MM.1S (cell line): ENCODE results near the gene MRAS.
"Not testable (repeated sequence)": the region's sequence is repeated elsewhere in the genome, so short reads cannot be mapped to it uniquely, and the experiment has no call there.

Experiments
- DNase-seq: peaks from one replicate; pipeline ENCODE4 v3.0.0-alpha.2; 2015
- H2AFZ ChIP-seq: fragments of 300-600 bp; sonication (generic); 2 replicates; pipeline ENCODE4 v1.6.0; 2016; ENCODE audit warnings: antibody characterized with exemption, low read length
- H3F3A ChIP-seq: fragments of 300-600 bp; sonication (generic); 2 replicates; pipeline ENCODE4 v1.6.1; 2016; ENCODE audit warnings: mild to moderate bottlenecking, antibody characterized with exemption, low read length, moderate library complexity, mixed read lengths; ENCODE audit not compliant: insufficient read depth
- H3K27ac ChIP-seq: fragments of 300-600 bp; sonication (generic); 2 replicates; pipeline ENCODE4 v1.5.1; 2016; ENCODE audit warnings: mild to moderate bottlenecking, low read length
- H3K27me3 ChIP-seq: fragments of 300-600 bp; sonication (generic); replicated peaks from 2 replicates; pipeline ENCODE4 v1.6.0; 2016; ENCODE audit warnings: low read length; ENCODE audit not compliant: insufficient read depth
- H3K36me3 ChIP-seq: fragments of 300-600 bp; sonication (generic); replicated peaks from 2 replicates; pipeline ENCODE4 v1.6.1; 2016; ENCODE audit warnings: mild to moderate bottlenecking, low read length, mixed read lengths; ENCODE audit not compliant: insufficient read depth
- H3K4me1 ChIP-seq: fragments of 300-600 bp; sonication (generic); 2 replicates; pipeline ENCODE4 v1.6.1; 2016; ENCODE audit warnings: low read length, mixed read lengths
- H3K4me2 ChIP-seq: fragments of 300-600 bp; sonication (generic); 2 replicates; pipeline ENCODE4 v1.6.0; 2016; ENCODE audit warnings: low read depth, low read length
- H3K4me3 ChIP-seq: fragments of 300-600 bp; sonication (generic); 2 replicates; pipeline ENCODE4 v1.5.1; 2016; ENCODE audit warnings: low read length, mixed read lengths
- H3K79me2 ChIP-seq: fragments of 300-600 bp; sonication (generic); 2 replicates; pipeline ENCODE4 v1.6.1; 2016; ENCODE audit warnings: mixed run types, low read length, mixed read lengths
- H3K9ac ChIP-seq: fragments of 300-600 bp; sonication (generic); 2 replicates; pipeline ENCODE4 v1.6.1; 2016; ENCODE audit warnings: low read length, mixed read lengths
- H3K9me2 ChIP-seq: fragments of 300-600 bp; sonication (generic); replicated peaks from 2 replicates; pipeline ENCODE4 v1.6.1; 2016; ENCODE audit warnings: mild to moderate bottlenecking, low read length, mixed read lengths; ENCODE audit not compliant: insufficient read depth
- H3K9me3 ChIP-seq: fragments of 300-600 bp; sonication (generic); replicated peaks from 2 replicates; pipeline ENCODE4 v1.6.1; 2016; ENCODE audit warnings: mild to moderate bottlenecking, low read length, mixed read lengths; ENCODE audit not compliant: insufficient read depth
- H4K20me1 ChIP-seq: fragments of 300-600 bp; sonication (generic); 2 replicates; pipeline ENCODE4 v1.6.1; 2016; ENCODE audit warnings: mild to moderate bottlenecking, low read length, moderate library complexity, mixed read lengths; ENCODE audit not compliant: insufficient read depth
- EZH2 ChIP-seq: fragments of 300-600 bp; sonication (generic); optimal IDR thresholded peaks from 2 replicates; pipeline ENCODE3; 2017; ENCODE audit warnings: low read depth, mild to moderate bottlenecking, antibody characterized with exemption, low read length, mixed read lengths
- EZH2phosphoT487 ChIP-seq: fragments of 300-600 bp; sonication (generic); IDR thresholded peaks from 2 replicates; pipeline ENCODE4 v1.6.1; 2018; ENCODE audit warnings: antibody characterized with exemption, low read length
- TF ChIP-seq, protein P1 (sequence below): fragments of 300-600 bp; sonication (generic); IDR thresholded peaks from 2 replicates; pipeline ENCODE4 v1.5.1; 2016; ENCODE audit warnings: antibody characterized with exemption, low read length, mixed read lengths

MRAS gene

DNA sequence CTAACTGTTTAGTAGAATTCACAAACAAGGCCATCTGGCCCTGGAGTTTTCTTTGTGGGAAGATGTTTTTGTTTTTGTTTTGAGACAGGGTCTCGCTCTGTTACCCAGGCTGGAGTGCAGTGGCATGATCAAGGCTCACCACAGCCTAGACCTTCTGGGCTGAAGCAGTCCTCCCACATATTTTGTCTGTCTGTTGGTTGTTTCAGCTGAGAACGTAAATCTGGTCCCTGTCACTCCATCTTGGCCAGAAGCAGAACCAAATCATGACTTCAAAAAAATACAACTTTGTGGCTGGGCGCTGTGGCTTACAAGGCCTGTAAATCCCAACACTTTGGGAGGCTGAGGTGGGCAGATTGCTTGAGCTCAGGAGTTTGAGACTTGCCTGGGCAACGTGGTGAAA, 27.1 kb downstream of the MRAS start:
- Histone ChIP-seq H4K20me1 (no peaks in the 10 kb centered on the region), H2AFZ (no peak overlapping the region), H3F3A (peaks cover 9% of the 10 kb centered on the region; the same call in 1 of the 2 replicates), H3K9me3 (no peaks in the 10 kb centered on the region), H3K79me2 (no peaks in the 10 kb centered on the region), H3K27me3 (0 out of 2 replicates have a peak, but pooled peaks cover 2% of the 10 kb centered on the region), H3K4me2 (no peak overlapping the region), H3K9me2 (no peaks in the 10 kb centered on the region), H3K36me3 (no peaks in the 10 kb centered on the region), H3K4me3 (no peak overlapping the region), H3K4me1 (peaks cover 14% of the 10 kb centered on the region), H3K27ac (no peak overlapping the region), H3K9ac (no peak overlapping the region)
- no peak for DNase-seq
- TF ChIP-seq EZH2phosphoT487 = no peak
- TF ChIP-seq, protein P1, sequence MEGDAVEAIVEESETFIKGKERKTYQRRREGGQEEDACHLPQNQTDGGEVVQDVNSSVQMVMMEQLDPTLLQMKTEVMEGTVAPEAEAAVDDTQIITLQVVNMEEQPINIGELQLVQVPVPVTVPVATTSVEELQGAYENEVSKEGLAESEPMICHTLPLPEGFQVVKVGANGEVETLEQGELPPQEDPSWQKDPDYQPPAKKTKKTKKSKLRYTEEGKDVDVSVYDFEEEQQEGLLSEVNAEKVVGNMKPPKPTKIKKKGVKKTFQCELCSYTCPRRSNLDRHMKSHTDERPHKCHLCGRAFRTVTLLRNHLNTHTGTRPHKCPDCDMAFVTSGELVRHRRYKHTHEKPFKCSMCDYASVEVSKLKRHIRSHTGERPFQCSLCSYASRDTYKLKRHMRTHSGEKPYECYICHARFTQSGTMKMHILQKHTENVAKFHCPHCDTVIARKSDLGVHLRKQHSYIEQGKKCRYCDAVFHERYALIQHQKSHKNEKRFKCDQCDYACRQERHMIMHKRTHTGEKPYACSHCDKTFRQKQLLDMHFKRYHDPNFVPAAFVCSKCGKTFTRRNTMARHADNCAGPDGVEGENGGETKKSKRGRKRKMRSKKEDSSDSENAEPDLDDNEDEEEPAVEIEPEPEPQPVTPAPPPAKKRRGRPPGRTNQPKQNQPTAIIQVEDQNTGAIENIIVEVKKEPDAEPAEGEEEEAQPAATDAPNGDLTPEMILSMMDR = no peak
- TF ChIP-seq EZH2 = no peak

DNA sequence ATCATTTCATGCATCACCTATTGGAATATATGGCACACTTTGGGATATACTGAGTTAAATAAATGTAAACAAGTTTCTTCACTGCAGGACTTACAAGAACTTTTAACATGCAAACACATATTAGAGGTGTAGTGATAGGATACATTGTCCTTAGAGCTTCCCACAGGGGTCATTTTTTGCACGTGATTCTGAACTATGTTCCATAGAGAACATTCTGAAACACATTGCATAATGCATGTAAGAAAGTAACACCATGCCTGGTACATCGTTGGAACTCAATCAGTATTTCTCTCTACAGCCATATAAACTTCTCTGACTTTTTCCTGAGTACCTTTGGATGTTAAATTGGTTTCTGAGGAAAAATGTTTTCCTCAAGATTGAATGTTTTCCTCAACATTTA, 28.3 kb downstream of the MRAS start:
- no peaks in the 10 kb centered on the region for H3K27me3 ChIP-seq

DNA sequence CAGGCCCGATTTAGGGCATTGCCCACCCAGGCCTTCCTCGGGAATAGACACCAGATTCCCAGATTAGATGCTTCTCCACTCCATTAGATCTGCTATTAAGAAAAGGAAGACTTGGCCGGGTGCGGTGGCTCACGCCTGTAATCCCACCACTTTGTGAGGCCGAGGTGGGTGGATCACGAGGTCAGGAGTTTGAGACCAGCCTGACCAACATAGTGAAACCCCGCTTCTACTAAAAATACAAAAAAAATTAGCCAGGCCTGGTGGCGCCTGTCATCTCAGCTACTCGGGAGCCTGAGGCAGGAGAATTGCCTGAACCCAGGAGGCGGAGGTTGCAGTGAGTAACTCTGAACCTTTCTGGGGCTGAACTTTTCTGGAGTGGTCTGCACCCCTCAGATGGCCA, 28.8 kb downstream of the MRAS start:
- not testable (repeated sequence) for DNase-seq, H4K20me1 ChIP-seq, H3K4me2 ChIP-seq, H3K4me1 ChIP-seq, H3F3A ChIP-seq, H3K36me3 ChIP-seq, H3K79me2 ChIP-seq, H3K9ac ChIP-seq, H2AFZ ChIP-seq, H3K4me3 ChIP-seq, H3K27me3 ChIP-seq, H3K9me3 ChIP-seq, H3K27ac ChIP-seq, H3K9me2 ChIP-seq

More for the DNA sequence above, 28.3 kb downstream of the MRAS start:
- H3K9ac ChIP-seq = no peak overlapping the region
- no peak overlapping the region for H3K4me2 ChIP-seq
- no peaks in the 10 kb centered on the region for H3K9me3 ChIP-seq
- no peak overlapping the region for H2AFZ ChIP-seq
- DNase-seq = no peak
- no peak overlapping the region for H3K4me3 ChIP-seq
- H3K9me2 ChIP-seq = no peaks in the 10 kb centered on the region
- no peak overlapping the region for H3K27ac ChIP-seq
- TF ChIP-seq EZH2 (no peak), EZH2phosphoT487 (no peak)
- TF ChIP-seq, protein P1 = no peak
- 0 out of 2 replicates have a peak, but pooled peaks cover under 1% of the 10 kb centered on the region for H3F3A ChIP-seq
- no peaks in the 10 kb centered on the region for H4K20me1 ChIP-seq
- no peaks in the 10 kb centered on the region for H3K79me2 ChIP-seq
- no peaks in the 10 kb centered on the region for H3K36me3 ChIP-seq
- H3K4me1 ChIP-seq = peaks cover 5% of the 10 kb centered on the region

DNA sequence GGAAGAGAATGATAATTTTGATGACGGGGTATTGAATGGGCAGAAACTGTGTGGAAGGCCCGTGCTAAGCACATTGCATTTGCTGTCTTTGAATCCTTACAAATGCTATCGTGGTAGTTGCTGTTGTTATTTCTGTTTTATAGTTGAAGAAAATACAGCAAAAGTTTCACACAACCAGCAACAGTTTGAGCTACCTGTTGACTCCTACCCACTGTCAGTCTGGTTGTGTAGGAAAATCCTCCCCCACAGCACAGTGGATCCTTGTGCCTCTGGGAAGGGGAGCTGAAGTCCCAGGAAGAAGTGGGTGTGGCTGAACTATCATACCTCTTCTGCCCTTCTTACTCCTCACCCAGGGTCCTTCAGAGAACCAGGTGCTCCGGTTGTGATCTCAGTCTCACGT, 29.4 kb downstream of the MRAS start:
- Histone ChIP-seq H2AFZ (no peak overlapping the region), H3K9me3 (no peaks in the 10 kb centered on the region), H3K27me3 (no peaks in the 10 kb centered on the region), H3K36me3 (no peaks in the 10 kb centered on the region), H3F3A (no peaks in the 10 kb centered on the region), H3K4me3 (no peak overlapping the region), H3K4me2 (no peak overlapping the region), H4K20me1 (no peaks in the 10 kb centered on the region), H3K9ac (no peak overlapping the region), H3K79me2 (no peaks in the 10 kb centered on the region), H3K27ac (no peak overlapping the region), H3K9me2 (no peaks in the 10 kb centered on the region), H3K4me1 (no peaks in the 10 kb centered on the region)
- TF ChIP-seq EZH2phosphoT487 = no peak
- TF ChIP-seq, protein P1 = no peak
- no peak for TF ChIP-seq EZH2
- DNase-seq = no peak
